ENCODE data around the gene IQGAP2. TPM values are rescaled to one million over a fixed set of nuclear protein-coding genes. Genes with fewer than 3 reads are reported as not detected.

The IQGAP2 gene
- total and polyA plus RNA-seq, 9 of the 15 experiments (the other 6 are each of a cell fraction or from before 2014, with no cell fraction given): 8.7 to 23.2 (median 17.4) TPM

GRCh38 chr5:76657683-76658311 lies 254.7 kb downstream of the IQGAP2 start (continued):
- peak in 1 of 2 experiments; percentile 97; a peak in 2 of 4 replicates for TF ChIP-seq ZMIZ1 (IDR thresholded peaks at IDR 0.05; ENCODE audit: low read depth in 2 of 2, low read length in 2 of 2)
- no peak for TF ChIP-seq ZNF124 (CRISPR knock-in tag; IDR thresholded peaks at IDR 0.05)
- peak; percentile 47 to 97; a peak in 2 of 4 replicates for TF ChIP-seq RCOR1 (IDR thresholded peaks at IDR 0.05; ENCODE audit: borderline replicate concordance in 1 of 2, low read depth in 2 of 2, low read length in 2 of 2)
- no peak for TF ChIP-seq SAP30 (IDR thresholded peaks at IDR 0.05; ENCODE audit: borderline replicate concordance, insufficient read depth, low read depth, low read length, poor library complexity, severe bottlenecking)
- peak; percentile 100 for TF ChIP-seq CBFA2T3 (IDR thresholded peaks at IDR 0.05)
- TF ChIP-seq TOE1 (IDR thresholded peaks at IDR 0.05; ENCODE audit: borderline replicate concordance): peak; percentile 50
- TF ChIP-seq TOE1 (CRISPR knock-in tag; IDR thresholded peaks at IDR 0.05; ENCODE audit: borderline replicate concordance, low read depth): no peak
- TF ChIP-seq RBFOX2 (IDR thresholded peaks at IDR 0.05; ENCODE audit: low read depth, low read length): no peak
- TF ChIP-seq NR2C2 (CRISPR knock-in tag; IDR thresholded peaks at IDR 0.05): no peak
- peak; percentile 58; the same call in 1 of the 2 replicates for TF ChIP-seq NR2C2 (tag; IDR thresholded peaks at IDR 0.05)
- peak in 1 of 2 experiments; percentile 51; a peak in 2 of 4 replicates for TF ChIP-seq MNT (conservative IDR thresholded peaks at IDR 0.05)
- TF ChIP-seq KAT8 (IDR thresholded peaks at IDR 0.05; ENCODE audit: low read depth): no peak
- no peak for TF ChIP-seq ZNF146 (CRISPR knock-in tag; IDR thresholded peaks at IDR 0.05; ENCODE audit: unreplicated experiment)
- no peak for TF ChIP-seq U2AF1 (optimal IDR thresholded peaks at IDR 0.05; ENCODE audit: low read depth, low read length)
- no peak for TF ChIP-seq RBM39 (optimal IDR thresholded peaks at IDR 0.05; ENCODE audit: low read depth, low read length)
- TF ChIP-seq RBM25 (IDR thresholded peaks at IDR 0.05; ENCODE audit: low read depth, low read length, severe bottlenecking): no peak
- peak; percentile 100 for TF ChIP-seq TEAD4 (IDR thresholded peaks at IDR 0.05; ENCODE audit: low read length)
- TF ChIP-seq TEAD4 (CRISPR knock-in tag; IDR thresholded peaks at IDR 0.05; ENCODE audit: borderline replicate concordance): no peak
- TF ChIP-seq CREB1 (IDR thresholded peaks at IDR 0.05): peak; percentile 78
- no peak for TF ChIP-seq CREB1 (CRISPR knock-in tag; IDR thresholded peaks at IDR 0.05)
- no peak for TF ChIP-seq SREBF1 (IDR thresholded peaks at IDR 0.05; ENCODE audit: borderline replicate concordance, low read depth, low read length)
- no peak for TF ChIP-seq CBX2 (IDR thresholded peaks at IDR 0.05; ENCODE audit: insufficient read depth, low read length, poor library complexity, severe bottlenecking)
- TF ChIP-seq ELF1 (tag; IDR thresholded peaks at IDR 0.05): peak; percentile 82
- peak; percentile 46; the same call in 1 of the 2 replicates for TF ChIP-seq KLF6 (CRISPR knock-in tag; IDR thresholded peaks at IDR 0.05; ENCODE audit: borderline replicate concordance)
